Caco-2 (cell line): ENCODE measurements around the gene DNAJB2. TPM values are rescaled to one million over a fixed set of nuclear protein-coding genes. Genes with fewer than 3 reads are reported as not detected.

Experiments
- BruUV-seq: library from RNA; stranded (reverse); fragments of 400-500 nt; replicated peaks from 2 replicates; lab custom pipeline; 2021; lab: Mats Ljungman, UMichigan
- CTCF ChIA-PET: fragments of 300-600 bp; sonication (Branson Sonifier 250); formaldehyde crosslinking; loops from one replicate; lab custom pipeline; 2022; ENCODE audit warnings: antibody characterized with exemption; lab: Charles Lee
- POLR2A ChIA-PET: fragments of 300-600 bp; sonication (Branson Sonifier 250); formaldehyde crosslinking; loops from one replicate; lab custom pipeline; 2022; ENCODE audit warnings: antibody characterized with exemption; lab: Charles Lee
- DNase-seq, 2 experiments: peaks; one replicate each; pipeline versions ENCODE4 v3.0.0 to v3.0.0-alpha.2; 2020 to 2022
- H3K27me3 ChIP-seq: replicated peaks from 2 replicates; pipeline ENCODE4 v1.6.0; 2011; ENCODE audit warnings: low read length; ENCODE audit not compliant: control insufficient read depth, insufficient read depth
- H3K36me3 ChIP-seq: 2 replicates; pipeline ENCODE4 v1.5.1; 2011; ENCODE audit warnings: low read length; ENCODE audit not compliant: control insufficient read depth, insufficient read depth
- H3K4me1 ChIP-seq: fragments of 250-450 bp; sonication (Bioruptor Pico); 2 replicates; pipeline ENCODE4 v1.5.1; 2020; ENCODE audit warnings: mild to moderate bottlenecking
- H3K4me3 ChIP-seq: 2 replicates; pipeline ENCODE4 v1.5.1; 2011; ENCODE audit warnings: low read depth, mild to moderate bottlenecking, control low read depth, low read length
- H3K9me3 ChIP-seq: fragments of 250-450 bp; sonication (Bioruptor Pico); 2 replicates; pipeline ENCODE4 v1.5.1; 2020; ENCODE audit warnings: mild to moderate bottlenecking, moderate library complexity
- H3K27ac Mint-ChIP-seq: one replicate; pipeline ENCODE4 v1.8.0; 2022; ENCODE audit warnings: mixed read lengths; ENCODE audit not compliant: unreplicated experiment
- H3K27me3 Mint-ChIP-seq: one replicate; pipeline ENCODE4 v1.8.0; 2022; ENCODE audit warnings: mixed read lengths; ENCODE audit not compliant: insufficient read depth, unreplicated experiment
- H3K36me3 Mint-ChIP-seq: one replicate; pipeline ENCODE4 v1.8.0; 2022; ENCODE audit warnings: mild to moderate bottlenecking, mixed read lengths; ENCODE audit not compliant: insufficient read depth, unreplicated experiment
- H3K4me1 Mint-ChIP-seq: one replicate; pipeline ENCODE4 v1.8.0; 2022; ENCODE audit warnings: low read depth, mixed read lengths; ENCODE audit not compliant: unreplicated experiment
- H3K4me3 Mint-ChIP-seq: one replicate; pipeline ENCODE4 v1.8.0; 2022; ENCODE audit warnings: mild to moderate bottlenecking, moderate library complexity, mixed read lengths; ENCODE audit not compliant: unreplicated experiment
- H3K9me3 Mint-ChIP-seq: one replicate; pipeline ENCODE4 v1.8.0; 2022; ENCODE audit warnings: mixed read lengths; ENCODE audit not compliant: unreplicated experiment
- intact Hi-C: fragments of 100-400 bp; cut with micrococcal nuclease; formaldehyde crosslinking; loops from one replicate; pipeline ENCODE4 v1.10.0; 2022; ENCODE audit not compliant: unreplicated experiment
- total RNA-seq: library from RNA; stranded (reverse); gene quantifications from 2 replicates; pipeline ENCODE4 v1.2.3, GENCODE V29; 2022
- TF ChIP-seq, protein P1 (sequence below), 2 experiments: fragments of 200-600 bp in 1 of 2; IDR thresholded peaks; 1 replicate in 1 of 2; 2 replicates in 1 of 2; pipeline versions ENCODE4 v1.5.1 to v1.8.0; 2011 to 2022; ENCODE audit warnings: antibody characterized with exemption in 1 of 2, control low read depth in 1 of 2, inconsistent platforms in 1 of 2, low read depth in 1 of 2, low read length in 1 of 2, mild to moderate bottlenecking in 1 of 2, moderate library complexity in 1 of 2; ENCODE audit not compliant: insufficient read depth in 1 of 2, severe bottlenecking in 1 of 2, unreplicated experiment in 1 of 2

The DNAJB2 gene
- total RNA-seq, 1 experiment from 2014 or later = 61.2 TPM

DNA sequence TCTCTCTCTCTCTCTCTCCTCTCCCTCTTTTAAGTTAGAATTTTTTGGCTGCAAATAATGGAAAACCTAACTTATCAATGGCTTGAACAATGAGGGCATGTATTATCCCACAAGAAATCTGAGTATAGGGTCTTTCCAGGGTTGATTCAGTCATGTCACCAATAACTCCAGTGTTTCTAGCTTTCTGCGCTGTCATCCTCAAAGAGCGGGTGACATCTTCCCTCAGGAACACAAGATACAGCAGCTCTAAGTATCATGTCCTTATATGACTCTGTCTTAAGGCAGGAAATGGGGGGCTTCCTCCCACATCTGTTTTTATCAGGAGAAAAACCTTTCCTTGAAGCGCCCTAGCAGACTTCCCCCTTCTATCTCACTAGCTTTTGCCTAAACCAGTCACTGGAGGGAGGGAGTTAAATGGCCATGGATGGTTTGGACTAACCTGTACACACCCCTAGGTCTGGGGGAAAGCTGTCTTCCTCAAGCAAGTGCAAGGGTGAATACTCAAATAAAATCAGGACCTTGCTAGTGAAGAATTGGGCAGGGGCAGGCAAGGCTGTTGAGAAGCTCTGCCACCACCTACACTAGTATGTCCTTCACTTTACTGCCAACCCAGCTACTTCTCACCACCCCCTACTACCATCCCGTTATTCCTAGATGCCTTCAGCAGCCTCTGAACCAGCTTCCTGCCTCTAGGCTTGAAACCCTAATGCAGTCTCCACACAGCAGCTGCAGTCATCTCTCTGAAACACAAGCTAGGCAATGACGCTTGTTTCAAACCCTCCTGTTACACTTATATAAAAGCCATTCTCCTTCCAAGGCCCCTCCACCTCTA is 17.9 kb upstream of the DNAJB2 start:
- DNase-seq = no peak
- Mint-ChIP-seq H3K4me1 (no peaks in the 10 kb centered on the region), H3K4me3 (no peak overlapping the region), H3K27me3 (peaks cover 13% of the 10 kb centered on the region), H3K36me3 (no peaks in the 10 kb centered on the region), H3K27ac (no peak overlapping the region), H3K9me3 (no peaks in the 10 kb centered on the region)
- H3K27me3 ChIP-seq = no peaks in the 10 kb centered on the region
- CTCF ChIA-PET = interaction anchor here (0.5 to 2.0 kb wide), 2 partner anchors 34 to 66 kb away, joined by 3 to 8 read pairs; no protein-coding TSS in a partner anchor
- TF ChIP-seq, protein P1, sequence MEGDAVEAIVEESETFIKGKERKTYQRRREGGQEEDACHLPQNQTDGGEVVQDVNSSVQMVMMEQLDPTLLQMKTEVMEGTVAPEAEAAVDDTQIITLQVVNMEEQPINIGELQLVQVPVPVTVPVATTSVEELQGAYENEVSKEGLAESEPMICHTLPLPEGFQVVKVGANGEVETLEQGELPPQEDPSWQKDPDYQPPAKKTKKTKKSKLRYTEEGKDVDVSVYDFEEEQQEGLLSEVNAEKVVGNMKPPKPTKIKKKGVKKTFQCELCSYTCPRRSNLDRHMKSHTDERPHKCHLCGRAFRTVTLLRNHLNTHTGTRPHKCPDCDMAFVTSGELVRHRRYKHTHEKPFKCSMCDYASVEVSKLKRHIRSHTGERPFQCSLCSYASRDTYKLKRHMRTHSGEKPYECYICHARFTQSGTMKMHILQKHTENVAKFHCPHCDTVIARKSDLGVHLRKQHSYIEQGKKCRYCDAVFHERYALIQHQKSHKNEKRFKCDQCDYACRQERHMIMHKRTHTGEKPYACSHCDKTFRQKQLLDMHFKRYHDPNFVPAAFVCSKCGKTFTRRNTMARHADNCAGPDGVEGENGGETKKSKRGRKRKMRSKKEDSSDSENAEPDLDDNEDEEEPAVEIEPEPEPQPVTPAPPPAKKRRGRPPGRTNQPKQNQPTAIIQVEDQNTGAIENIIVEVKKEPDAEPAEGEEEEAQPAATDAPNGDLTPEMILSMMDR (IDR thresholded peaks at IDR 0.05; ENCODE audit: insufficient read depth in 1 of 2, low read depth in 1 of 2, low read length in 1 of 2, severe bottlenecking in 1 of 2, unreplicated experiment in 1 of 2) = no peak
- no TSS peak for BruUV-seq
- no peak overlapping the region for H3K4me3 ChIP-seq
- POLR2A ChIA-PET = interaction anchor here (0.8 kb wide), 1 partner anchor 13 kb away, joined by 3 read pairs; no protein-coding TSS in a partner anchor
- H3K36me3 ChIP-seq = no peaks in the 10 kb centered on the region
- no peaks in the 10 kb centered on the region for H3K4me1 ChIP-seq
- intact Hi-C loops = no loop called here
- no peaks in the 10 kb centered on the region for H3K9me3 ChIP-seq

DNA sequence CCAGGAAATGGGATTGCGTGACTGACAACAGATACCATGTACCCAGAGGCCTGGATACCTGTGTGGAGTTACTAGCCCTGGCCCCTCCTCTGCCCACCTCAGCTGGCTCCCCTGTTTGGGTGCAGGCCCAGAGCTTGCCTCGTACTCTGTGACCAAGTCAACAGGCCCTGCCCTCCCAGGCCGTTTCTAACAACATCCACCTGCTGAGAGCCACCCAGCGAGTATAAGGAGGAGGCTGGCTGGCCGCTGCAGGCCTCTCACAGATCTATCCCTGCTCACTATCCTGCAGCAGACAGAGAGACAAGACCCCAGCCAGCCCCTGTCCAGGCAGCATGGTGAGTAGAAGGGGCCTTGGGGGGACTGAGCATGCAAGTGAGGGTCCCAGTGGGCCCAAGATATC is 12.9 kb upstream of the DNAJB2 start:
- Mint-ChIP-seq H3K4me1 (peaks cover 5% of the 10 kb centered on the region), H3K36me3 (no peaks in the 10 kb centered on the region), H3K27me3 (peaks cover 4% of the 10 kb centered on the region), H3K4me3 (no peak overlapping the region), H3K27ac (no peak overlapping the region), H3K9me3 (no peaks in the 10 kb centered on the region)
- no peak for DNase-seq
- H3K4me1 ChIP-seq = peaks cover 7% of the 10 kb centered on the region
- ChIA-PET CTCF (no interaction called here), POLR2A (no interaction called here)
- H3K36me3 ChIP-seq = no peaks in the 10 kb centered on the region
- BruUV-seq = no TSS peak
- intact Hi-C loops = no loop called here
- no peaks in the 10 kb centered on the region for H3K9me3 ChIP-seq
- no peak overlapping the region for H3K4me3 ChIP-seq
- H3K27me3 ChIP-seq = no peaks in the 10 kb centered on the region
- TF ChIP-seq, protein P1 (IDR thresholded peaks at IDR 0.05; ENCODE audit: insufficient read depth in 1 of 2, low read depth in 1 of 2, low read length in 1 of 2, severe bottlenecking in 1 of 2, unreplicated experiment in 1 of 2) = no peak

DNA sequence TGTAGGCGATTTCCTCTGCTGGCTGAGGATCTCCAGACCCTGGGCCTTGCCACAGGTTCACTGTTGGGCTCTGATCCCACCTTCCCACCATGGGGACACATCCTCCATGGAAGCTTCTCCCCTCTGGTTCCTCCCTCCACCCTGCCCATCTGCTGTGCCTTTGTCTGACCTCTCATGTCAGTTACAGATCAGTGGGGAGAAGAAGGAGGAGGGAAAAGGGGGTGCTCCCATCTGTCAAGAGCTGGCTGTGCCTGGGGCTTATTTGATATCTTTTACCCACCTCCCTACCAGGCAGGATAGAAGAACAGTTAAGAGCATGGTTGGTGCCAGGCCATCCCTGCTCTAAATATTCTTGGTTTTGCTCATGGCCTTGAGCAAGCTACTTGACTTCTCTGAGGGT is 12.3 kb upstream of the DNAJB2 start:
- Mint-ChIP-seq H3K4me1 (peaks cover 5% of the 10 kb centered on the region), H3K4me3 (no peak overlapping the region), H3K27ac (no peak overlapping the region), H3K9me3 (no peaks in the 10 kb centered on the region), H3K36me3 (peaks cover 3% of the 10 kb centered on the region), H3K27me3 (no peaks in the 10 kb centered on the region)
- H3K27me3 ChIP-seq = no peaks in the 10 kb centered on the region
- H3K36me3 ChIP-seq = no peaks in the 10 kb centered on the region
- no peak overlapping the region for H3K4me3 ChIP-seq
- CTCF ChIA-PET = no interaction called here
- DNase-seq = no peak
- intact Hi-C loops = no loop called here
- peaks cover 7% of the 10 kb centered on the region for H3K4me1 ChIP-seq
- H3K9me3 ChIP-seq = no peaks in the 10 kb centered on the region
- no TSS peak for BruUV-seq
- POLR2A ChIA-PET = no interaction called here
- TF ChIP-seq, protein P1 (IDR thresholded peaks at IDR 0.05; ENCODE audit: insufficient read depth in 1 of 2, low read depth in 1 of 2, low read length in 1 of 2, severe bottlenecking in 1 of 2, unreplicated experiment in 1 of 2) = no peak
